AG08395 (cell line): ENCODE data around the gene HMGCR.

Experiments used
- DNase-seq: peaks from one replicate; pipeline ENCODE4 v3.0.0; 2012; ENCODE audit warnings: mixed read lengths, low spot score

Gene HMGCR

DNA sequence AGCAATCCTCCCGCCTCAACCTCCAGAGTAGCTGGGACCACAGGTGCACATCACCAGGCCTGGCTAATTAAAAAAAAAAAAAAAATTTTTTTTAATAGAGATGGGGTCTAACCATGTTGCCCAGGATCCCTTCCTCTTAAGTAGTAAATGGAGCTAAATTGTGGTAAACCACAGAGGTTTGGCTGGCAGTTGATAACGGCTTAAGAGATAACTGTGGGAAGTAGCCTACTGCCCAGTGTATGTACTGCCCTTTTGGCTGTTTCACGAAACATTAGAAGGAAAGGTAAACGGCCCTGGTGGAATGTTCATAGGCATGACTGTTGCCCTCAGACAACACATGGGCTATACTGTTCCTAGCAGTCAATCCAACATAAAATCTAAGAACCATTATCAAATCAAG lies 44.4 kb downstream of the HMGCR start:
- no peak for DNase-seq

DNA sequence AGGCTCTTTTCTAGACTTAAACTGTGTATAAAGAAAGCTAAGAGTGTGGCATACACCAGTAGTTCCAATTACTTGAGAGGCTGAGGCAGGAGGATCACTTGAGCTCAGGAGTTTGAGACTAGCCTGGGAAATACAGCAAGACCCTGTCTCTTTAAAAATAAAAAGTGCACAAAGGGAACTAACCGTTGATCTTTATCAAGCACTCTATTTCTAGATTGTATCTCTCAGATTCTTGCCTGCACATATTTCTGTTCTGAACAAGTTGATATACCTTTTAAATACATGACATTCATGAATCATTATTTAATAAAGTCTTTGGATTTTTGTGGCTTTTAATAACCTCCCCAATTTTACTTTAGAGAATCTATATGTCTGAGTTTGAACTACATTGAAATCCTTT lies 47.2 kb downstream of the HMGCR start:
- no peak for DNase-seq

DNA sequence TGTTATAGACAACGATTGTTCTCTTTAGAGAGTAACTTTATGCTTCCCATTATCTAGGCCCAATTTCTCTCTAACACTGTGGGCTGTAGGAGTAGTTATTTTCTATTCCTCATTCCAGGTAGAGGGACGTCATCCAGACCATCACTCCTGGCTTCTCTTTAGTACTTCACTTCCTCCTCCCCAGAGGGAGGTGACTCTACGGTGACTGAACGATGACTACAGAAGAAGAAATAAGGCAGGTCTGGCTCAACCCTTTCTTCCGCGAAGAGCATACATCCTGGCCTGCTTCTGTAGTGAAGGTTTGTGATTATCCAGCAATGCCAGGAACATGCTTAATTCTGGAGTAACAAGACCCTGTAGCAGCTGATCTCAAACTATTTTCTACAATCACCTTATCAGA lies 50.8 kb downstream of the HMGCR start:
- no peak for DNase-seq

DNA sequence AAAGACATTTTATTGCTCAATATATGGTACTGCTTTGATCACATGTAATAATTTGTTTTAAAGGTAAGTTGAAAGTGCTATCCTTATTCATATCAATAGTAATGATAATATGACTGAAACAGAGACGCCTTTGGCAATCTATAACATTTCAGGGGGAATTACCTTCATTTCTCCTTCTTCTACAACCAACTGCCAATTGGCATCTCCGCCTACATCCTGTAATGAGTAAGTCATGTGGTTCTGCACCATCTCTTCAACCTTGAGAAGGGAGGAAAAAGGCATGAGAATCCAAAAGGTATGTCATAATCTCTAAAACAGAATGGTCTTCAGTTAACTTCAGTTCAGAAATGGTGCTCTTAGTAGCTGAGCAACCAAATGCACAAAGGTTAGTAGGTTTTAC lies 52.4 kb downstream of the HMGCR start:
- no peak for DNase-seq

DNA sequence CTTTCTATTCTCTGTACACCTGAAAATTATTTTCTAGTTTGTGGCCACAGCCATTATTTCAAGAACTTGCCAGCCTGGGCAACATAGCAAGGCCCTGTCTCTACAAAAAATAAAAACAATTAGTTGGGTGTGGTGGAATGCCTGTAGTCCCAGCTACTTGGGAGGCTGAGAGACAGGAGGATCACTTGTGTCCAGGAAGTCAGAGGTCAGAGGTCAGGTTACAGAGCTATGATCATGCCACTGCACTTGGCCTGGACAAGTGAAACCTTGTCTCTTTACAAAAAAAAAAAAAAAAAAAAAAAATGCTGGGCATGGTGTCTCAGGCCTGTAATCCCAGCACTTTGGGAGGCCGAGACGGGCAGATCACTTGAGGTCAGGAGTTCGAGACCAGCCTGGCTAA lies 58.3 kb downstream of the HMGCR start:
- no peak for DNase-seq

DNA sequence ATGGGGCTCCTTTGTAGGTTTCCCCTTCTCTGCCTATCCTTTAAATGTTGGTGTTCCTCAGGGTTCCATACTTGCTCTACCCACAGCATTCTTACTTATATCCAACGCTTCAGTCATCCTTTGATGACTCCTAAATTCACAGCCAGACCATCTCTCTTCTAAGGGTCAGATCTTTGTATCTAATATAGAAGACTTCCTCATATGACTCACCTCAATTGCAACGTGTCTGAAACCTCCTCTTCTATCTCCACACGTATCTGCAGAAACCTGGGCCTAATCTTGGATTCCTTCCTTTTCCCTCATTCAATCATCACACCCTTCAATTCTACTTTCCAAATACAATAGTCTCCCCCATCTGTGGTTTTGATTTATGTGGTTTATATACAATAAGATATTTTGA lies 68.3 kb downstream of the HMGCR start:
- no peak for DNase-seq
